ENCODE data around the gene OTC.

- TF ChIP-seq EZH2 (IDR thresholded peaks at IDR 0.05; ENCODE audit: low read depth) (no peak), CTCF (conservative IDR thresholded peaks at IDR 0.05) (no peak)
These were observed 84.7 kb downstream of the OTC start for GRCh38 chrX:38437093-38437492.
